IPS-18c (cell line): ENCODE data around the gene CASR.

ENCODE experiments used
- H3K4me3 ChIP-seq: 2 replicates; pipeline ENCODE4 v1.7.0; 2013; ENCODE audit warnings: low read depth, mild to moderate bottlenecking, low read length, moderate library complexity; ENCODE audit not compliant: insufficient read depth
- H3K9me3 ChIP-seq: one replicate; pipeline ENCODE4 v1.6.1; 2013; ENCODE audit warnings: mild to moderate bottlenecking, low read length, moderate library complexity; ENCODE audit not compliant: control insufficient read depth, insufficient read depth

Gene CASR

GRCh38 chr3:122272879-122273278 is 89.4 kb downstream of the CASR start:
- Histone ChIP-seq H3K9me3 (no peaks in the 10 kb centered on the region), H3K4me3 (no peak overlapping the region)

GRCh38 chr3:122273498-122273897 is 90.0 kb downstream of the CASR start:
- no peaks in the 10 kb centered on the region for H3K9me3 ChIP-seq
- no peak overlapping the region for H3K4me3 ChIP-seq

DNA sequence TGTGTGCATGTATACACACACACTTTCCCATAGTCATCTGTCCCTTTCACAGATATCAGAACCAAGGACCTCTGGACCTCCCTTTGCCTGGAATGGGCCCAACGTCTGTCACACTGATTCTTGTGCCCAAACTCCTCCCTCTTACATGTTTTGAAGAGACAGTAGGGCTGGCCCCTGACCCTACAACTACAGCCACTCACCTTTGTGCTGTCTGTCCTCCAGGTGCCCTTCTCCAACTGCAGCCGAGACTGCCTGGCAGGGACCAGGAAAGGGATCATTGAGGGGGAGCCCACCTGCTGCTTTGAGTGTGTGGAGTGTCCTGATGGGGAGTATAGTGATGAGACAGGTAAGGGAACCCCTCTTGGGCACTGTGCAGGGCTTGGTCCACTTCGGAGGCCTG is 98.4 kb downstream of the CASR start:
- H3K9me3 ChIP-seq: no peaks in the 10 kb centered on the region
- H3K4me3 ChIP-seq: no peak overlapping the region

- no peak overlapping the region for H3K4me3 ChIP-seq
- no peaks in the 10 kb centered on the region for H3K9me3 ChIP-seq
These were observed 100.5 kb downstream of the CASR start for GRCh38 chr3:122283796-122284445.

- Histone ChIP-seq H3K4me3 (no peak overlapping the region), H3K9me3 (no peaks in the 10 kb centered on the region)
These were observed 101.0 kb downstream of the CASR start for GRCh38 chr3:122284486-122284885.

DNA sequence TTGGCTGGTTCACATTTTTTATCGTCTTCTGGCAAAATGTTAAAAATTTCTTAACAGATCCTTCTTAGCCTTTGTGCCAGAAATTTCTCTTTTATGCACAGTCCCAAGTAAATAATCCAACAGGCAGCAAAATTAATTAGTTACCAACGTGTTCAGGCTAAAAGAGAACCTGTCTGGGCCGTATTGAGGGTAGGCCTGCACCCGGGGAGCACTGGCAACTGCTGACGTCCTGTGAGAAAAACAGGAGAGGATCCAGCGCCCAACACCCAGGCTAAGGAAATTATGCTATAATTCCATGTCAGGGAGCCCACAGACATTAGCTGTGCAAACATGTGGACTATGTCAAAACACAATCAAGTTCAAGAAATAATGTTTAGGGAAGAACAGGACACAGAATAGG is 110.9 kb downstream of the CASR start:
- no peak overlapping the region for H3K4me3 ChIP-seq
- no peaks in the 10 kb centered on the region for H3K9me3 ChIP-seq

GRCh38 chr3:122295266-122296062 is 112.0 kb downstream of the CASR start:
- no peak overlapping the region for H3K4me3 ChIP-seq
- no peaks in the 10 kb centered on the region for H3K9me3 ChIP-seq

DNA sequence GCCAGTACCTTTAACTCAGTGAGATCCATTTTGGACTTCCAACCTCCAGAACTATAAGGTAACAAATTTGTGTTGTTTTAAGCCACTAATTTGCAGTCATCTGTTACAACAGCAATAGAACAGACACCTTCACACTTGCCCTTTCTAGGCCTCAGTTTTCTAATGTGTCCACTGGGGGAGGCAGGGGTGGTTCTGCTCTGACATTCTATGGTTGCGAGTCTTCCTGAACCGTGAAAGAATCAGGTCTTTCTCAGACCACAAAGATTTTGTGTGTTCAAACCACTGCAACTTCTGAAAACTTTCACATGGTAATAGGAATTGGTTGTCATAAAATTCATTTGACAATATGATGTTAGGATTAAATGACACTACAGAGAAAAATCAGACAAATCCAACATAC is 114.8 kb downstream of the CASR start:
- H3K4me3 ChIP-seq: no peak overlapping the region
- no peaks in the 10 kb centered on the region for H3K9me3 ChIP-seq

DNA sequence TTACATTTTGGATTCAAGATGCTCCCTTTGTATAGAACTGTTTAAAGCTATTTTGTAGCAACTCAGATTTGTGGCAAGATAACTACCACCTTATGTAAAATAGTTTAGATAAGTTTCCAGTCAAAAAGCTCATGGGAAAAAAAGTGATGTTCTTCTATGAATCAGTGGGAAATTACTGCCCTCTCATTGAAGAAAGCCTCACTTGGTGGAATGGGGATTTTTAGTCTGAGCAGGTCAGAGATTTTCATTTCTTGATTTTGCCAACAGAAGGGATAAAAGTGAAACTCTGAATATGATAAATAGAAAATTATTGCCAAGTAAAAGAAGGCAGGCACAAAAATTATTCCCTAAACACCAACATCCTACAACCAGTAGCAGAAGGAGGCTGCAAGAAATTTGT is 115.7 kb downstream of the CASR start:
- H3K9me3 ChIP-seq: no peaks in the 10 kb centered on the region
- no peak overlapping the region for H3K4me3 ChIP-seq

GRCh38 chr3:122299872-122300460 is 116.5 kb downstream of the CASR start:
- Histone ChIP-seq H3K9me3 (no peaks in the 10 kb centered on the region), H3K4me3 (no peak overlapping the region)

- no peak overlapping the region for H3K4me3 ChIP-seq
- H3K9me3 ChIP-seq: no peaks in the 10 kb centered on the region
These were observed 117.6 kb downstream of the CASR start for GRCh38 chr3:122301063-122301462.

DNA sequence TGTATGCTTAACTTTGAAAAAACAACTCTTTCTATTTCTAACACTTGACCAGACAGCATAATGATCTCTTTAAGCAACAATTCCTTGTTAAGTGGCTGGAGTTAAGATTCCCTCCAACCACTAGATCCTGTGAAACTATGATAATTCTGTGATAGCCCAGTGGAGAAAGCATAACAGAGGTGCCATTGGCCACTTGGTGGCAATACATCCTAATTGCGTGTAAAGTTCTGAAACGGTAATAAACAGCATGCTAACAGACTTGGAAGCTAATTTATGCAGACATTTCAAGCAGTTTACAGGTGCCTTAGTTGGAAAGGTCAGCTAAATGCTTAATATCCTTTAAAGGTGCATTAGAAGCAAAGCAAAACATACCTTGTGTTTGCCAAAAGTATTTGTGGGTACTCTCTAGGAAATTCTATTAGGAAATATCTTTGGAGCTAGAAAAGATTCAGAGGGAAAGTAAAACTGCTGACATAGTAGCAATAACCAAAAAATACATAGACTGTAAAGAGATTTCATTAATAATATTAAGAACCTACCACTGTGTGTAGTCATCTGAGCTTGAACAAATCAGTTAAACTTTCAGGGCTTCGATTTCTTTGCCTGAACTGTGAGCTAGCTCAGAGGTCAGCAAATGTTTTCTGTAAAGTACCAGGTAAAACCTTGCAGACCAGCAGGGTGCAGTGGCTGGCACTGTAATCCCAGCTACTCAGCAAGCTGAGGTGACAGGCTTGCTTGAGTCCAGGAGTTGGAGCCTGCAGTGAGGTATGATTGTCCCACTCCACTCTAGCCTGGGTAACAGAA is 122.6 kb downstream of the CASR start:
- Histone ChIP-seq H3K9me3 (no peaks in the 10 kb centered on the region), H3K4me3 (no peak overlapping the region)

- H3K9me3 ChIP-seq: no peaks in the 10 kb centered on the region
- no peak overlapping the region for H3K4me3 ChIP-seq
These were observed 123.1 kb downstream of the CASR start for GRCh38 chr3:122306622-122306953.

DNA sequence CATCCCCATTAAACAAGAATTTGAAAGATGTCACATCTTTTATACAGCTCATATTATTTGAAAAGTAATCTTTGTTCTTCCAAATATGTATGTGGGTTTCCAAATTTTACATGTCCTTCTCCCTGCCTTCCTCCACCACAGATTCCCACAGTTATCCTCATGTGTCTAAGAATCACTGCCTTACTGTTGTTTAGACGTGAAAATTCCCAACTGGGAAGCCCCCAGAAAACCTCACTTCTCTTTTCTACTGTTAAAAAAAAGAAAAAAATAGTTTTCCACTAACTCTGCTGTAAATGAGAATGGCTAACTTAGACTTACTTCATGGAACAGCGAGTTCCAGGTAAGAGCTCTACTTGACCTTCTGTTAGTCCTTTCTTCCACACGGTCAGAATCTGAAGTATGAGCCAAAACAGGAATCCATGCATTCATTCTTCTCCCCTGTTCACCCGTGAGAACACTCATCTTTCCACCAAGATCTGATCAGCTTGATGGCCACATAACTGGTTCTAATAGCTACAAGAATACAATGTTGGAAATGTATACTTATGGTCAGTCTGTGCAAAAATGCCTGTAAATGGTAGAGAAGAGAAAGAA is 123.7 kb downstream of the CASR start:
- Histone ChIP-seq H3K9me3 (no peaks in the 10 kb centered on the region), H3K4me3 (no peak overlapping the region)

- no peaks in the 10 kb centered on the region for H3K9me3 ChIP-seq
- H3K4me3 ChIP-seq: no peak overlapping the region
These were observed 124.5 kb downstream of the CASR start for GRCh38 chr3:122307976-122308375.

DNA sequence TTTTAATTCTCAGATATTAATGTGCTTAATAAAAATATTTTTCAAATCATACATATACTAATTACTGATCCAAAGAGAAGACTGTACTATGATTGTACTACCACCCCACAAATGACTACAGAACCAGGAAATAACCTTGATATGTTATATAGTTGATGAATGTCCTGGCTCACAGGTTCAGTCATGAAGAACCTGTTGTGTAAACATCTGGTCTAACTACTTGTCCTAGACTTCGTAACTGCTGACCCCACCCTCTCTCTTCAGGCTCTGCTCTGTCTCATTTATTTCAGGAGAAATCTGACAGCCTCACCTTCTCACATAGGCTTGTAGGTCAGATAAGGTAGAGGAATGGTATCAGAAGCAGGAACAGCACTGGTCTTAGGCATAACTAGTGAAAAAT is 126.9 kb downstream of the CASR start:
- Histone ChIP-seq H3K4me3 (no peak overlapping the region), H3K9me3 (no peaks in the 10 kb centered on the region)

DNA sequence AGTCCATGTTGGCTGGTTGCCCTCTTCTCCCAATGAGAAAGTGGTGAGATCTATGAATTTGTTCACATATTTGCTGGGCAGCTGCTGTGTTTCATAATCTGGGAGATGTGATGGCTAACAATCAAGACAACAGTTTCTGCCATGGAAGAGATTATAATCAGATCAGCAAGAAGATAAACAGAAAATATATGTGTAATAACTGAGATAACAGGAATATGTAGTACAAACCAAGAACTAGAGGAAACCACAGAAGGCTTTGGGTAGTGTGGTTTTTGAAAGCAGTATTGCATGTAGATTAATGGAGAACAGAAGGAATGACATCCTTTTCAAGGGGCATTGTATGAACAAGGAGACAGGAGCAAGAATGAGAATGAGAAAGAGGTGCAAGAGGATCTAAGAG is 129.4 kb downstream of the CASR start:
- H3K9me3 ChIP-seq: no peaks in the 10 kb centered on the region
- no peak overlapping the region for H3K4me3 ChIP-seq
